Esophagus squamous epithelium (tissue), 5 donors: ENCODE data around the gene CLASP2. TPM values are rescaled to one million over a fixed set of nuclear protein-coding genes. Genes with fewer than 3 reads are reported as not detected.
A peak's percentile ranks its signal among the peaks of the same experiment; 100 is the strongest.

Experiments
- DNase-seq: peaks from one replicate; lab custom pipeline; 2025; lab: John Stamatoyannopoulos, UW
- H3K27ac ChIP-seq, 4 donors: fragments of 200-600 bp; sonication (generic); one replicate each; pipeline ENCODE4 v1.5.1; 2016 to 2019; ENCODE audit warnings: mild to moderate bottlenecking in 1 of 4
- H3K27me3 ChIP-seq, 4 donors: fragments of 200-600 bp; sonication (generic); 1 replicate in 3 of 4; 2 replicates in 1 of 4; pipeline versions ENCODE4 v1.5.1 to v1.6.0; 2017 to 2021; ENCODE audit warnings: antibody characterized with exemption in 1 of 4
- H3K36me3 ChIP-seq, 3 donors: fragments of 200-600 bp; sonication (generic); one replicate each; pipeline ENCODE4 v1.5.1; 2016 to 2019
- H3K4me1 ChIP-seq, 3 donors: fragments of 200-600 bp; sonication (generic); one replicate each; pipeline ENCODE4 v1.5.1; 2017 to 2019
- H3K4me3 ChIP-seq, 4 donors: fragments of 200-600 bp; sonication (generic); 1 replicate in 3 of 4; 2 replicates in 1 of 4; pipeline ENCODE4 v1.5.1; 2016 to 2019; ENCODE audit warnings: mild to moderate bottlenecking in 2 of 4, moderate library complexity in 1 of 4
- H3K9me3 ChIP-seq, 3 donors: fragments of 200-600 bp; sonication (generic); one replicate each; pipeline ENCODE4 v1.5.1; 2016 to 2019
- POLR2A ChIP-seq, 4 donors: fragments of 450-650 bp; IDR thresholded peaks; one replicate each; pipeline ENCODE4 v1.6.1; 2017; ENCODE audit warnings: antibody characterized with exemption in 4 of 4, mild to moderate bottlenecking in 4 of 4, moderate library complexity in 3 of 4
- WGBS, 2 donors: methylation state at CpG; one replicate each; pipeline ENCODE4 v1.1.5; 2018; 5-methylcytosine and 5-hydroxymethylcytosine counted together
- intact Hi-C: fragments of 100-400 bp; cut with DNase I; formaldehyde crosslinking; loops from one replicate; pipeline ENCODE4 v1.15.0; 2022
- total RNA-seq, 4 donors: library from RNA; depleted of rRNA; stranded (reverse); fragments of >200 nt; gene quantifications; one replicate each; pipeline ENCODE4 v1.1.0, GENCODE V29; 2016
- TF ChIP-seq, protein P1 (sequence below), 6 experiments: fragments of 450-650 bp in 4 of 6; fragments of 200-600 bp in 2 of 6; sonication (generic) in 2 of 6; IDR thresholded peaks; one replicate each; pipeline ENCODE4 v1.5.1; 2016 to 2019; ENCODE audit warnings: antibody characterized with exemption in 6 of 6, mild to moderate bottlenecking in 4 of 6, moderate library complexity in 4 of 6
- donor health status: DM: yes; HTN: yes; CAD: no.

CLASP2 gene
- total RNA-seq, 4 donors from 2014 or later = 16.7 to 49.4 (median 32.1) TPM

GRCh38 chr3:33750211-33750548 is 32.1 kb upstream of the CLASP2 start:
- no peaks in the 10 kb centered on the region for H3K27me3 ChIP-seq
- H3K36me3 ChIP-seq = no peaks in the 10 kb centered on the region
- TF ChIP-seq POLR2A (IDR thresholded peaks at IDR 0.05) = no peak
- TF ChIP-seq, protein P1, sequence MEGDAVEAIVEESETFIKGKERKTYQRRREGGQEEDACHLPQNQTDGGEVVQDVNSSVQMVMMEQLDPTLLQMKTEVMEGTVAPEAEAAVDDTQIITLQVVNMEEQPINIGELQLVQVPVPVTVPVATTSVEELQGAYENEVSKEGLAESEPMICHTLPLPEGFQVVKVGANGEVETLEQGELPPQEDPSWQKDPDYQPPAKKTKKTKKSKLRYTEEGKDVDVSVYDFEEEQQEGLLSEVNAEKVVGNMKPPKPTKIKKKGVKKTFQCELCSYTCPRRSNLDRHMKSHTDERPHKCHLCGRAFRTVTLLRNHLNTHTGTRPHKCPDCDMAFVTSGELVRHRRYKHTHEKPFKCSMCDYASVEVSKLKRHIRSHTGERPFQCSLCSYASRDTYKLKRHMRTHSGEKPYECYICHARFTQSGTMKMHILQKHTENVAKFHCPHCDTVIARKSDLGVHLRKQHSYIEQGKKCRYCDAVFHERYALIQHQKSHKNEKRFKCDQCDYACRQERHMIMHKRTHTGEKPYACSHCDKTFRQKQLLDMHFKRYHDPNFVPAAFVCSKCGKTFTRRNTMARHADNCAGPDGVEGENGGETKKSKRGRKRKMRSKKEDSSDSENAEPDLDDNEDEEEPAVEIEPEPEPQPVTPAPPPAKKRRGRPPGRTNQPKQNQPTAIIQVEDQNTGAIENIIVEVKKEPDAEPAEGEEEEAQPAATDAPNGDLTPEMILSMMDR (IDR thresholded peaks at IDR 0.05) = no peak
- H3K27ac ChIP-seq = no peak overlapping the region
- intact Hi-C loops = no loop called here
- no peak overlapping the region for H3K4me3 ChIP-seq
- DNase-seq = no peak
- 83 to 87% methylated on average over 2 to 3 of the region's 3 CpGs for WGBS, 2 donors
- H3K4me1 ChIP-seq = no peaks in the 10 kb centered on the region
- H3K9me3 ChIP-seq = peaks cover 0 to 15% (median 12%) of the 10 kb centered on the region in 3 donors

- Histone ChIP-seq H3K4me1 (no peaks in the 10 kb centered on the region), H3K4me3 (no peak overlapping the region), H3K36me3 (no peaks in the 10 kb centered on the region), H3K27me3 (no peaks in the 10 kb centered on the region), H3K27ac (no peak overlapping the region), H3K9me3 (peaks cover 0 to 10% (median 10%) of the 10 kb centered on the region in 3 donors)
- no peak for DNase-seq
- TF ChIP-seq, protein P1 (IDR thresholded peaks at IDR 0.05) = no peak
- no peak for TF ChIP-seq POLR2A (IDR thresholded peaks at IDR 0.05)
- WGBS, 2 donors = 27 to 30% methylated on average over 2 of the region's 2 CpGs
- intact Hi-C loops = no loop called here
Observed at GRCh38 chr3:33749546-33750210, 31.6 kb upstream of the CLASP2 start.

DNA sequence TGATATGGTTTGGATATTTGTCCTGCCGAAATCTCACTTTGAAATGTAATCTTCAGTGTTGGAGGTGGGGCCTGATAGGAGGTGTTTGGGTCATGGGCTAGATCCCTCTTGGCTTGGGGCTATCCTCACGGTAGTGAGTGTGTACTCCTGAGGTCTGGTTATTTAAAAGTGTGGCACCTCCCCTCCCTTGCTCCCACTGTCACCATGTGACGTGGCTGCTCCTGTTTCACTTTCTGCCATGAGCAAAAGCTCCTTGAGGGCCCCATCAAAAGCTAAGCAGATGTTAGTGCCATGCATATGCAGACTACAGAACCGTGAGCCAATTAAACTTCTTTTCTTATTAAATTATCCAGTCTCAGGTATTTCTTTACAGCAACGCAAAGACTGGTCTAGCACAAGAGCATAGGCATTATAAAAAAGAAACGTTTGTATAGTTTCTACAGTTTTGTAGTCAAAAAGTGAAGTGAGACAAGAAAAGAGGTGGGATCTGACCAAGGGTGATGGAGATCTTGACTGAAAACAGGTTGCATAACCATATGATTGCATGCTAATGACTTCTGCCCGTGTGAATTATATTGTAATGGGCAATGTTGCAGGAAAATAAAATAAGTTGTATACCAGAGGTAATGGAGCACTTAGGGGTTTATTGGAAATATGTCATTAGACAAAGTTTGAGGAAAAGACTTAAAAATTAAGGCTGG is 28.5 kb upstream of the CLASP2 start:
- Histone ChIP-seq H3K9me3 (no peaks in the 10 kb centered on the region), H3K4me3 (no peak overlapping the region), H3K4me1 (no peaks in the 10 kb centered on the region), H3K27ac (no peak overlapping the region), H3K36me3 (no peaks in the 10 kb centered on the region), H3K27me3 (peaks cover 0 to 4% (median 0%) of the 10 kb centered on the region in 4 donors)
- no peak for DNase-seq
- intact Hi-C loops = no loop called here
- no peak for TF ChIP-seq POLR2A (IDR thresholded peaks at IDR 0.05)
- TF ChIP-seq, protein P1 (IDR thresholded peaks at IDR 0.05) = no peak
- 70 to 74% methylated on average over 6 to 7 of the region's 7 CpGs for WGBS, 2 donors

GRCh38 chr3:33737146-33737545 is 19.1 kb upstream of the CLASP2 start:
- Histone ChIP-seq H3K9me3 (peaks cover 0 to 5% (median 0%) of the 10 kb centered on the region in 3 donors), H3K4me1 (no peaks in the 10 kb centered on the region), H3K36me3 (no peaks in the 10 kb centered on the region), H3K27me3 (peaks cover 0 to 4% (median 0%) of the 10 kb centered on the region in 4 donors), H3K27ac (no peak overlapping the region), H3K4me3 (no peak overlapping the region)
- 50 to 80% methylated on average over 1 of the region's 1 CpG for WGBS, 2 donors
- no peak for DNase-seq
- intact Hi-C loops = no loop called here
- TF ChIP-seq POLR2A (IDR thresholded peaks at IDR 0.05) = no peak
- TF ChIP-seq, protein P1 (IDR thresholded peaks at IDR 0.05) = no peak

DNA sequence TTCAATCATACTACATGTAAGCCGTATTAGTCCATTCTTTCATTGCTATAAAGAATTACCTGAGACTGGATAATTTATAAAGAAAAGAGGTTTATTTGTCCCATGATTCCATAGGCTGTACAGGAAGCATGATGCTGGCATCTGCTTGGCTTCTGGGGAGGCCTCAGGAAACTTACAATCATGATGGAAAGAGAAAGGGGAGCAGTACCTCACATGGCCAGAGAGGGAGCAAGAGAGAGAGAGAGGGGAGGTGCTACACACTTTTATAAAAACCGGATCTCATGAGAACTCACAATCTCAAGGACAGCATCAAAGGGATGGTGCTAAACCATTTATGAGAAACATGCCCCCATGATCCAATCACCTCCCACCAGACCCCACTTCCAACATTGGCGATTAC is 14.3 kb upstream of the CLASP2 start:
- Histone ChIP-seq H3K27ac (no peak overlapping the region), H3K36me3 (no peaks in the 10 kb centered on the region), H3K27me3 (no peaks in the 10 kb centered on the region), H3K4me3 (no peak overlapping the region), H3K4me1 (no peaks in the 10 kb centered on the region), H3K9me3 (peaks cover 0 to 10% (median 0%) of the 10 kb centered on the region in 3 donors)
- DNase-seq = no peak
- 91 to 97% methylated on average over 3 of the region's 3 CpGs for WGBS, 2 donors
- no peak for TF ChIP-seq POLR2A (IDR thresholded peaks at IDR 0.05)
- TF ChIP-seq, protein P1 (IDR thresholded peaks at IDR 0.05) = peak in 2 of 6 experiments; percentile 9 to 25
- intact Hi-C loops = no loop called here
